A549 (cell line): Measurements from ENCODE around the gene PTCH2. TPM values are rescaled to one million over a fixed set of nuclear protein-coding genes. Genes with fewer than 3 reads are reported as not detected.

Experiments used
- ATAC-seq, 2 experiments: fragments of 200-7000 bp in 1 of 2; fragments of >200 bp in 1 of 2; cut with Nextera tagmentation in 1 of 2; cut with Tn5 transposase in 1 of 2; 3 replicates each; pipeline versions ENCODE4 v1.8.0 to v1.9.1; 2018 to 2020; ENCODE audit warnings: mild to moderate bottlenecking in 1 of 2, moderate library complexity in 1 of 2
- CTCF ChIA-PET: fragments of 300-600 bp; sonication (Branson Sonifier 250); formaldehyde crosslinking; extraction: SDS; loops from one replicate; lab custom pipeline; 2021; ENCODE audit warnings: antibody characterized with exemption, inconsistent platforms; lab: Yijun Ruan, JAX
- POLR2A ChIA-PET: fragments of 350-600 bp; formaldehyde crosslinking; extraction: SDS; loops from one replicate; lab custom pipeline; 2021; ENCODE audit warnings: antibody characterized with exemption, inconsistent platforms; lab: Yijun Ruan, JAX
- DNase-seq, 2 experiments: peaks; one replicate each; pipeline versions ENCODE4 v3.0.0 to v3.0.0-alpha.2; 2011 to 2016; ENCODE audit warnings: low read depth in 1 of 2, low spot score in 1 of 2
- FAIRE-seq: peaks from 2 replicates; lab custom pipeline; 2011; peaks lifted over from hg19 to GRCh38; lab: Jason Lieb, UNC
- H3K27ac ChIP-seq, 2 experiments: fragments of >200 bp; sonication (Bioruptor Twin); formaldehyde crosslinking; 3 replicates each; pipeline ENCODE4 v1.5.1; 2016 to 2017
- H3K4me1 ChIP-seq: fragments of >200 bp; sonication (Bioruptor Twin); formaldehyde crosslinking; 3 replicates; pipeline ENCODE4 v1.6.1; 2016
- H3K4me2 ChIP-seq: fragments of >200 bp; sonication (Bioruptor Twin); formaldehyde crosslinking; 3 replicates; pipeline ENCODE4 v1.6.1; 2016
- H3K4me3 ChIP-seq: fragments of >200 bp; sonication (Bioruptor Twin); formaldehyde crosslinking; 3 replicates; pipeline ENCODE4 v1.5.1; 2016
- H3K9me3 ChIP-seq: fragments of >200 bp; sonication (Bioruptor Twin); formaldehyde crosslinking; 3 replicates; pipeline ENCODE4 v1.6.1; 2016
- BCL3 ChIP-seq: fragments of >200 bp; sonication (Bioruptor Twin); formaldehyde crosslinking; IDR thresholded peaks from 3 replicates; pipeline ENCODE4 v1.6.1; 2016
- CBX8 ChIP-seq: fragments of 200-600 bp; sonication (generic); IDR thresholded peaks from 2 replicates; pipeline ENCODE4 v1.6.1; 2016
- CHD2 ChIP-seq: fragments of 150-350 bp; IDR thresholded peaks from 2 replicates; pipeline ENCODE4 v1.6.1; 2014; ENCODE audit warnings: low read length; ENCODE audit not compliant: partially characterized antibody
- CHD4 ChIP-seq: fragments of 200-600 bp; sonication (generic); IDR thresholded peaks from 2 replicates; pipeline ENCODE4 v1.6.1; 2016; ENCODE audit warnings: antibody characterized with exemption, mild to moderate bottlenecking, borderline replicate concordance
- EHF ChIP-seq: fragments of 250-450 bp; sonication (Bioruptor Pico); IDR thresholded peaks from 2 replicates; pipeline ENCODE4 v1.5.0; 2020; ENCODE audit warnings: mild to moderate bottlenecking
- EHMT2 ChIP-seq: fragments of 200-600 bp; sonication (generic); IDR thresholded peaks from 2 replicates; pipeline ENCODE4 v1.6.1; 2016; ENCODE audit warnings: antibody characterized with exemption, low read depth, mild to moderate bottlenecking, moderate library complexity
- ESRRA ChIP-seq: fragments of 150-350 bp; IDR thresholded peaks from 2 replicates; pipeline ENCODE4 v1.6.1; 2014; ENCODE audit warnings: mild to moderate bottlenecking, low read length, borderline replicate concordance
- FOSB ChIP-seq: fragments of 250-450 bp; sonication (Bioruptor Pico); IDR thresholded peaks from 2 replicates; pipeline ENCODE4 v1.5.0; 2020; ENCODE audit warnings: mild to moderate bottlenecking, moderate library complexity
- HES2 ChIP-seq: fragments of >200 bp; sonication (Bioruptor Twin); formaldehyde crosslinking; IDR thresholded peaks from 2 replicates; pipeline ENCODE4 v1.6.1; 2016
- JUNB ChIP-seq: fragments of >200 bp; sonication (Bioruptor Twin); formaldehyde crosslinking; IDR thresholded peaks from 2 replicates; pipeline ENCODE4 v1.6.1; 2016
- KDM1A ChIP-seq: fragments of 200-600 bp; sonication (generic); IDR thresholded peaks from 2 replicates; pipeline ENCODE4 v1.6.1; 2016; ENCODE audit warnings: low read depth, mild to moderate bottlenecking
- KDM5A ChIP-seq: fragments of 200-600 bp; sonication (generic); IDR thresholded peaks from 2 replicates; pipeline ENCODE4 v1.6.1; 2016; ENCODE audit warnings: antibody characterized with exemption, mild to moderate bottlenecking
- MAX ChIP-seq: IDR thresholded peaks from 2 replicates; pipeline ENCODE4 v1.6.1; 2012
- MAZ ChIP-seq: fragments of 150-350 bp; IDR thresholded peaks from 2 replicates; pipeline ENCODE4 v1.6.1; 2014; ENCODE audit warnings: antibody characterized with exemption, low read depth, low read length, borderline replicate concordance
- MYC ChIP-seq: IDR thresholded peaks from 2 replicates; pipeline ENCODE4 v1.6.1; 2012; ENCODE audit warnings: mild to moderate bottlenecking, inconsistent platforms, low read length, improper control_type of control experiment, borderline replicate concordance
- NPAS2 ChIP-seq: fragments of 250-450 bp; sonication (Bioruptor Pico); IDR thresholded peaks from 2 replicates; pipeline ENCODE4 v1.8.0; 2022; ENCODE audit warnings: mild to moderate bottlenecking, moderate library complexity, borderline replicate concordance
- PHF8 ChIP-seq: fragments of 200-600 bp; sonication (generic); IDR thresholded peaks from 2 replicates; pipeline ENCODE4 v1.6.1; 2016; ENCODE audit warnings: low read depth, mild to moderate bottlenecking, antibody characterized with exemption, moderate library complexity, borderline replicate concordance
- POLR2A ChIP-seq: IDR thresholded peaks from 2 replicates; pipeline ENCODE4 v1.6.1; 2012; ENCODE audit warnings: mild to moderate bottlenecking, low read length
- RARB ChIP-seq: fragments of 250-450 bp; sonication (Bioruptor Pico); IDR thresholded peaks from 2 replicates; pipeline ENCODE4 v1.8.0; 2021; ENCODE audit warnings: mild to moderate bottlenecking, moderate library complexity
- REST ChIP-seq: fragments of 200-600 bp; sonication (generic); IDR thresholded peaks from 2 replicates; pipeline ENCODE4 v1.6.1; 2016; ENCODE audit warnings: antibody characterized with exemption, mild to moderate bottlenecking, moderate library complexity
- RFX5 ChIP-seq: fragments of 450-650 bp; IDR thresholded peaks from 2 replicates; pipeline ENCODE4 v1.7.1; 2014; ENCODE audit warnings: antibody characterized with exemption, mild to moderate bottlenecking, moderate library complexity
- USF2 ChIP-seq: fragments of 450-650 bp; IDR thresholded peaks from 2 replicates; pipeline ENCODE4 v1.6.1; 2014; ENCODE audit warnings: antibody characterized with exemption
- WGBS: methylation state at CpG from one replicate; pipeline ENCODE4 v1.1.6; 2017; ENCODE audit errors: missing lambda C conversion rate; 5-methylcytosine and 5-hydroxymethylcytosine counted together
- polyA plus RNA-seq, 4 experiments: library from polyadenylated mRNA; depleted of rRNA in 3 of 4; stranded (reverse); fragments of >200 nt; fragmentation: RNase III in 1 of 4; extraction: RNeasy Plus Mini Kit Qiagen cat#74134 plus additional on column Dnase treatment in 1 of 4; gene quantifications; 2 replicates in 3 of 4; 3 replicates in 1 of 4; pipeline ENCODE4 v1.2.3, GENCODE V29; 2011 to 2017

The PTCH2 gene
- polyA plus RNA-seq, 2 of the 4 experiments (the other 2 are of a cell fraction): 0.14 to 0.32 TPM

GRCh38 chr1:44832056-44832705 is 10.9 kb downstream of the PTCH2 start (continued):
- no peak for TF ChIP-seq BCL3
- TF ChIP-seq PHF8: no peak
- no peak for TF ChIP-seq KDM1A
- TF ChIP-seq HES2: no peak

- ChIA-PET POLR2A (interaction anchor here (0.5 kb wide), 1 partner anchor 20 kb away, joined by 3 read pairs; no protein-coding TSS in a partner anchor), CTCF (interaction anchor here (0.7 to 1.9 kb wide), 2 partner anchors 10 to 15 kb away, joined by 3 to 12 read pairs; no protein-coding TSS in a partner anchor)
- H3K9me3 ChIP-seq: no peaks in the 10 kb centered on the region
- ATAC-seq (no peak), DNase-seq (no peak), FAIRE-seq (no peak)
- H3K4me2 ChIP-seq: no peak overlapping the region
- 47% methylated on average over 3 of the region's 9 CpGs for WGBS
- H3K27ac ChIP-seq: no peak overlapping the region
- TF ChIP-seq USF2 (no peak), MAX (no peak), RARB (CRISPR knock-in tag) (no peak), KDM5A (no peak), CHD4 (no peak)
- H3K4me3 ChIP-seq: no peak overlapping the region
- no peaks in the 10 kb centered on the region for H3K4me1 ChIP-seq
Observed at GRCh38 chr1:44831516-44831915, 11.5 kb downstream of the PTCH2 start.

GRCh38 chr1:44830900-44831304 is 12.2 kb downstream of the PTCH2 start:
- ATAC-seq: no peak
- Histone ChIP-seq H3K4me1 (no peaks in the 10 kb centered on the region), H3K4me2 (no peak overlapping the region), H3K9me3 (no peaks in the 10 kb centered on the region), H3K27ac (no peak overlapping the region), H3K4me3 (no peak overlapping the region)
- DNase-seq: no peak
- POLR2A ChIA-PET: interaction anchor here (1.2 kb wide), 1 partner anchor 12 kb away, joined by 3 read pairs; no protein-coding TSS in a partner anchor
- WGBS: 73% methylated on average over 1 of the region's 10 CpGs
- FAIRE-seq: no peak
- CTCF ChIA-PET: interaction anchor here (0.5 to 1.9 kb wide), 3 partner anchors 10 to 124 kb away, joined by 3 to 12 read pairs (median 6); no protein-coding TSS in a partner anchor
- TF ChIP-seq MAZ (no peak), FOSB (CRISPR knock-in tag) (no peak), NPAS2 (CRISPR knock-in tag) (no peak), HES2 (no peak), REST (no peak), EHMT2 (no peak), MYC (no peak), ESRRA (no peak), CHD4 (no peak), CBX8 (no peak), MAX (no peak), RFX5 (no peak), CHD2 (no peak), EHF (CRISPR knock-in tag) (no peak), POLR2A (no peak), JUNB (no peak)
